Tibial nerve (tissue), 4 donors: ENCODE data around the gene ARHGAP21. TPM values are rescaled to one million over a fixed set of nuclear protein-coding genes. Genes with fewer than 3 reads are reported as not detected.

ENCODE experiments used
- DNase-seq, 2 donors: peaks; one replicate each; pipeline ENCODE4 v3.0.0-alpha.2; 2019; ENCODE audit warnings: low spot score in 2 of 2
- H3K27ac ChIP-seq, 4 donors: fragments of 200-600 bp; sonication (generic) in 3 of 4; one replicate each; pipeline ENCODE4 v1.5.1; 2017 to 2019; ENCODE audit warnings: mild to moderate bottlenecking in 1 of 4
- H3K27me3 ChIP-seq, 2 donors: fragments of 200-600 bp; sonication (generic) in 1 of 2; one replicate each; pipeline versions ENCODE4 v1.5.1 to v1.6.0; 2017 to 2019
- H3K36me3 ChIP-seq, 3 donors: fragments of 200-600 bp; sonication (generic); one replicate each; pipeline ENCODE4 v1.5.1; 2018 to 2019
- H3K4me1 ChIP-seq, 4 donors: fragments of 200-600 bp; sonication (generic) in 3 of 4; one replicate each; pipeline ENCODE4 v1.5.1; 2017 to 2019
- H3K4me3 ChIP-seq, 4 donors: fragments of 200-600 bp; sonication (generic) in 3 of 4; one replicate each; pipeline ENCODE4 v1.5.1; 2017 to 2019; ENCODE audit warnings: mild to moderate bottlenecking in 1 of 4, moderate library complexity in 1 of 4
- H3K9me3 ChIP-seq, 4 donors: fragments of 200-600 bp; sonication (generic) in 3 of 4; one replicate each; pipeline ENCODE4 v1.5.1; 2017 to 2019
- EP300 ChIP-seq, 2 donors: sonication (generic); formaldehyde crosslinking; IDR thresholded peaks; one replicate each; pipeline ENCODE4 v1.6.1; 2017; ENCODE audit warnings: antibody characterized with exemption in 2 of 2, mild to moderate bottlenecking in 1 of 2
- POLR2A ChIP-seq, 2 donors: fragments of 450-650 bp; IDR thresholded peaks; one replicate each; pipeline ENCODE4 v1.6.1; 2017; ENCODE audit warnings: antibody characterized with exemption in 2 of 2, mild to moderate bottlenecking in 2 of 2, moderate library complexity in 2 of 2
- WGBS, 2 donors: methylation state at CpG; one replicate each; pipeline ENCODE4 v1.1.5; 2018; 5-methylcytosine and 5-hydroxymethylcytosine counted together
- total RNA-seq, 4 donors: library from RNA; depleted of rRNA; stranded (reverse); fragments of >200 nt; gene quantifications; one replicate each; pipeline ENCODE4 v1.1.0, GENCODE V29; 2016
- TF ChIP-seq, protein P1 (sequence below), 5 experiments: fragments of 200-600 bp in 3 of 5; fragments of 450-650 bp in 2 of 5; sonication (generic) in 3 of 5; IDR thresholded peaks; one replicate each; pipeline ENCODE4 v1.5.1; 2016 to 2019; ENCODE audit warnings: antibody characterized with exemption in 5 of 5, mild to moderate bottlenecking in 3 of 5, moderate library complexity in 2 of 5

ARHGAP21 gene
- total RNA-seq, 4 donors from 2014 or later: 56.7 to 116 (median 80.2) TPM

- H3K9me3 ChIP-seq: no peaks in the 10 kb centered on the region
- H3K27ac ChIP-seq: no peak overlapping the region
- TF ChIP-seq, protein P1, sequence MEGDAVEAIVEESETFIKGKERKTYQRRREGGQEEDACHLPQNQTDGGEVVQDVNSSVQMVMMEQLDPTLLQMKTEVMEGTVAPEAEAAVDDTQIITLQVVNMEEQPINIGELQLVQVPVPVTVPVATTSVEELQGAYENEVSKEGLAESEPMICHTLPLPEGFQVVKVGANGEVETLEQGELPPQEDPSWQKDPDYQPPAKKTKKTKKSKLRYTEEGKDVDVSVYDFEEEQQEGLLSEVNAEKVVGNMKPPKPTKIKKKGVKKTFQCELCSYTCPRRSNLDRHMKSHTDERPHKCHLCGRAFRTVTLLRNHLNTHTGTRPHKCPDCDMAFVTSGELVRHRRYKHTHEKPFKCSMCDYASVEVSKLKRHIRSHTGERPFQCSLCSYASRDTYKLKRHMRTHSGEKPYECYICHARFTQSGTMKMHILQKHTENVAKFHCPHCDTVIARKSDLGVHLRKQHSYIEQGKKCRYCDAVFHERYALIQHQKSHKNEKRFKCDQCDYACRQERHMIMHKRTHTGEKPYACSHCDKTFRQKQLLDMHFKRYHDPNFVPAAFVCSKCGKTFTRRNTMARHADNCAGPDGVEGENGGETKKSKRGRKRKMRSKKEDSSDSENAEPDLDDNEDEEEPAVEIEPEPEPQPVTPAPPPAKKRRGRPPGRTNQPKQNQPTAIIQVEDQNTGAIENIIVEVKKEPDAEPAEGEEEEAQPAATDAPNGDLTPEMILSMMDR (IDR thresholded peaks at IDR 0.05): no peak
- TF ChIP-seq EP300 (IDR thresholded peaks at IDR 0.05) (no peak), POLR2A (IDR thresholded peaks at IDR 0.05) (no peak)
- H3K36me3 ChIP-seq: peaks cover 0 to 20% (median 0%) of the 10 kb centered on the region in 3 donors
- no peak for DNase-seq
- no peaks in the 10 kb centered on the region for H3K4me1 ChIP-seq
- H3K27me3 ChIP-seq: no peaks in the 10 kb centered on the region
- 98 to 100% methylated on average over 1 of the region's 1 CpG for WGBS, 2 donors
- H3K4me3 ChIP-seq: no peak overlapping the region
Measured at GRCh38 chr10:24579448-24579847, 144.2 kb downstream of the ARHGAP21 start.

- H3K4me1 ChIP-seq: no peaks in the 10 kb centered on the region
- no peaks in the 10 kb centered on the region for H3K36me3 ChIP-seq
- no peaks in the 10 kb centered on the region for H3K9me3 ChIP-seq
- H3K4me3 ChIP-seq: no peak overlapping the region
- no peak overlapping the region for H3K27ac ChIP-seq
- TF ChIP-seq, protein P1 (IDR thresholded peaks at IDR 0.05): no peak
- TF ChIP-seq POLR2A (IDR thresholded peaks at IDR 0.05) (no peak), EP300 (IDR thresholded peaks at IDR 0.05) (no peak)
- WGBS, 2 donors: 69% methylated on average over 10 of the region's 10 CpGs
- H3K27me3 ChIP-seq: no peaks in the 10 kb centered on the region
- no peak for DNase-seq
Measured at GRCh38 chr10:24575481-24576002, 148.1 kb downstream of the ARHGAP21 start.

GRCh38 chr10:24574578-24575155 is 149.0 kb downstream of the ARHGAP21 start:
- no peaks in the 10 kb centered on the region for H3K4me1 ChIP-seq
- no peak overlapping the region for H3K27ac ChIP-seq
- 79 to 83% methylated on average over 3 of the region's 3 CpGs for WGBS, 2 donors
- no peaks in the 10 kb centered on the region for H3K27me3 ChIP-seq
- no peaks in the 10 kb centered on the region for H3K36me3 ChIP-seq
- DNase-seq: no peak
- no peaks in the 10 kb centered on the region for H3K9me3 ChIP-seq
- TF ChIP-seq EP300 (IDR thresholded peaks at IDR 0.05) (no peak), POLR2A (IDR thresholded peaks at IDR 0.05) (no peak)
- H3K4me3 ChIP-seq: no peak overlapping the region

- no peak for TF ChIP-seq POLR2A (IDR thresholded peaks at IDR 0.05)
- TF ChIP-seq EP300 (IDR thresholded peaks at IDR 0.05): no peak
- TF ChIP-seq, protein P1 (IDR thresholded peaks at IDR 0.05): no peak
- WGBS, 2 donors: 91 to 92% methylated on average over 9 of the region's 9 CpGs
- no peaks in the 10 kb centered on the region for H3K36me3 ChIP-seq
Measured at GRCh38 chr10:24574161-24574560, 149.5 kb downstream of the ARHGAP21 start.

DNA sequence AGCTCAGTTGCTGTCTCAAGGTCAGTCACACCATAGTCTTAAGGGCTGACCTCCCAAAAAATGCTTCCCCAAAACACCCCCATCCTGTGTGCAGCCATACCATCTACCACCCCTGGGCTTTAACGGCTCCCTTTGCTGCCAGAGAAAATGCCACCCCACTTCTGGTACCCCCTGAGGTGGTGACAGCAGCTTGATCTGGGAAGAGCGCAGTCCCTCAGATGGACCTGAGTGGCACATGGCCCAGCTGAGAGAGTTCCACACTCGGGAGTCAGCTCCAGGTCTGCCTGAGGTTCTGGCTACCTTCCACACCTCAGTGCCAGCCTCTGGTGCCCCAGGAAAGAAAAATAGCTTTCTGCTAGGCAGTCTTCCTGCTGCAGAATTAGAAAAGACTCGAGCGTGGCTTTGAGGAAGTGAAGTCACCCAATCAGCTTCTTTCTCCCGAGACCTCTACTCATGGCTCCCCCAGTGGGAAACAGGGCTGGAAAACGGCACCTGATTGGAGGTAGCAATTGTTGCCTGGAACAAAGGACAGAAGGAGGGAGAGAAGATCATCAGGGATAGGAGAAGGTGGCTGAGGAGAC is 151.7 kb downstream of the ARHGAP21 start:
- no peak for DNase-seq
- H3K4me1 ChIP-seq: no peaks in the 10 kb centered on the region
- H3K4me3 ChIP-seq: no peak overlapping the region
- TF ChIP-seq POLR2A (IDR thresholded peaks at IDR 0.05): no peak
- TF ChIP-seq, protein P1 (IDR thresholded peaks at IDR 0.05): no peak
- no peak for TF ChIP-seq EP300 (IDR thresholded peaks at IDR 0.05)
- no peaks in the 10 kb centered on the region for H3K27me3 ChIP-seq
- H3K9me3 ChIP-seq: no peaks in the 10 kb centered on the region
- whole genome bisulfite sequencing, 2 donors: 59 to 73% methylated on average over 7 of the region's 7 CpGs
- H3K36me3 ChIP-seq: no peaks in the 10 kb centered on the region
- H3K27ac ChIP-seq: no peak overlapping the region

More at GRCh38 chr10:24574161-24574560, 149.5 kb downstream of the ARHGAP21 start:
- H3K4me3 ChIP-seq: no peak overlapping the region
- H3K27ac ChIP-seq: no peak overlapping the region
- H3K4me1 ChIP-seq: no peaks in the 10 kb centered on the region
- no peaks in the 10 kb centered on the region for H3K27me3 ChIP-seq
- H3K9me3 ChIP-seq: no peaks in the 10 kb centered on the region
- no peak for DNase-seq
